EL (cell line): ENCODE data around the gene ASPRV1.

Experiments used
- DNase-seq: peaks from one replicate; pipeline ENCODE4 v3.0.0-alpha.2; 2016

The ASPRV1 gene

DNA sequence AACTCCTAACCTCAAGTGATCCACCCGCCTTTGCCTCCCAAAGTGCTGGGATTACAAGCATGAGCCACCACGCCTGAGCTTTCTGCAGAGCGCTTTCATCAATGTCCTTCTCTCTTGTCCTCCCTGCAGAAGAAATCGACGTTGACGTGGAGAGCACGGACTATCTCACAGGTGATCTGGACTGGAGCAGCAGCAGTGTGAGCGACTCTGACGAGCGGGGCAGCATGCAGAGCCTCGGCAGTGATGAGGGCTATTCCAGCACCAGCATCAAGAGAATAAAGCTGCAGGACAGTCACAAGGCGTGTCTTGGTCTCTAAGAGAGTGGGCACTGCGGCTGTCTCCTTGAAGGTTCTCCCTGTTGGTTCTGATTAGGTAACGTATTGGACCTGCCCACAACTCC is 23.5 kb downstream of the ASPRV1 start:
- no peak for DNase-seq

DNA sequence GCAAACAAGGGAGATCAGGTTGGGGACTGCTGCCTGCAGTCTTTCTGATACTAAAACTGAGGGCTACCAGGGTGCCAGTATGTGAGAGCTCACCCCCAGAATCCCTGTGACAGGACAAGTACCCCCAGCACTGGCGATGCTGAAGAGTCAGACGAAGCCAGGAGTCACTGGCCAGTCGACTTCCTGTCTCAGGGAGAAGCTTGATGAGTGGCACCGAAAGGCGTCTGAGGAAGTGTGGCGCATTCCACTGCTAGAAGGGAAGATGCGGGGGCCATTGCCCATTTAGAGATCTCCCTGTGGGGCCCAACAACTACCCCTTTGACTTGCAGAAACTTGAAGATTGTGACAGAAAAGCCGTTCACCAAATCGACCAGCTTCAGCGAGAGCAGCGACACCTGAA is 24.5 kb downstream of the ASPRV1 start:
- DNase-seq, result peak; percentile 40

DNA sequence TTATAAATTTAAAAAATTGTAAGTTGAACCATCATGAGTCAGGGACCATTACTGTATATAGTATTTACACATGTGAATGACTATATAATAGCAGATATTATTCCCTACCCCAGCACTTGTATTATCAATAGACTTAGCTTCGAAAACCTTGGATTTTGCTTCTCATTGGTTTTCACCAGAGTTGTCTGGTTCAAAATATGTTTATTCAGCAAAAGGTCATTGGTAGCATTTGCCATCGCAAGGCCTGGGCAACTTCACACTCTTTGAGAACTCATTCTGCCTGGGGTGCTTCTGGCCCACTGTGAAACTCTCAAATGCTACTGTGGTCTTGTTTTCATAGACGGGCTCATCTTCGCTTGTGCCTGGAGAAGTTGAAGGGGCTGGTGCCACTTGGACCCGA is 26.4 kb downstream of the ASPRV1 start:
- no peak for DNase-seq

DNA sequence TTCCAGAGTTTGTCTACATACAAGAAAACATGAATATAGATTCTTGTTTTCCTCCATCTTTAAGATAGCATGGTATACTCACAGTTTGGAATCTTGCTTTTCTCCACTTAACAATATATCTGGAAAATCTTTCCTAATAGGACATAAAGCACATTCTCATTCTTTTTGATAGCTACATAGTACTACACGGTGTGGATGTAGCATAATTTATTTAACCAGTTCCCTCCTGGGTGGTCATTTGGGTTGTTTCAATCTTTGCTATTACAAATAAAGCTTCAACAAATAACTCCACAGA is 26.9 kb downstream of the ASPRV1 start:
- no peak for DNase-seq

DNA sequence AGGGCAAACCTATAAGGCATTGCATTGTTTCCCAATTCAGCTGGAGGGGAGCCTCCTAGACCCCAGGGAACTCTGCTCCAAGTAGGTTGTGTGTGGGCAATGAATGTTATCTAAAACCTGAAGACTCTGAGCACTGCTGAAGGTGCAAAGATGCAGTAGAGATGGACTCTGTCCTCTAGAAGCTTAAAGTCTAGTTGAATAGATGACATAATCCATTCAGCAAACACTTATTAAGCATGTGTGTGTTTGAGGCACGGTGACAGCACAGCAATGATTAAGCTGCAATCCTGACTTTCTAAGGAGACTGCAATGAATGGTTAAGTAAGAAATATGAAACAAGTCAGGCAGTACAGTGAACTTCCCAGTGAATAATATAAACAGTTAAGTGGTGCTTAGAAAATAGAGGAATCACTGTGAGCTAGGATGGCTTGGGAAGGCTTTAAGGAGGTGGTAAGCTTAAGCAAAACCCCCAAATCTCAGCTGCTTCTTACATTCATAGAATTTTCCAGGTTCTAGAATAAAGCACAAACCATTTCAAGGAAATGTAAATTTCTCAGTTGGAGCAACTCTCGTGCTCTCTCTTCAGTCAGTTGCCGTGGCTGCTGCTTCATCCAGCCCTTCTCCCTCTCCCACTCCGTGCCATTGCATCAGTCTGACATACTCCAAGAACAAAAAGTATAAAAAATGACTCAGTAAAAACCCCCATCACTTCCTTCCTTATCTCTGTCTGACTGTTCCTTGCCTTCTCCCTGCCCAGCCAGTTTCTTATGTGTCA is 27.4 kb downstream of the ASPRV1 start:
- peak; percentile 83 for DNase-seq

DNA sequence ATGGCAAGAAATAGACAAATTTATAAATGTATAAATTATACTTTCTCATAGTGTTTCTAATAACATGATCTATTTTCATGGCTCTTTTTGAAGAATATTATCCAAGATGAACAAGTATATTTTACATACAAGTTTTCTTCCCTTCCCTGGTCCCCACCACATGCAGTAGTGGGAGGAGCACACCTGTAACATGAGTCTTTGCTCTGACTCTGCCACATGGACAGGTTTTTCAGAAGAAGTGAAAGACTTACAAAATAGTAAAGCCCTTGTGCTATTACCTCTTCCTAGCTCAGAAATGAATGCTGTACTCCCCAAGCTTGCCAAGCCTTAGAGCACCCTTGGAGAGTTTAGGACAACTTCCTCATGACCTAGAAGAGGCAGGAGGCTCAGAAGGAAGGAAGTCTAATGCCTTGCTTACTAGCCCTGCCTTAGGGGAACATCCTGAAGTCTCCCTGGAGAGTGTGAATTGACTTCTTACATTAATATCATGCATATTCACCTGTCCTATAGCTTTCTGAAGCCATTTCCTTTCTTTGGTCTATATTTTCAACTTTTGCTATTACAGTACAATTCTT is 28.1 kb downstream of the ASPRV1 start:
- DNase-seq, result no peak

DNA sequence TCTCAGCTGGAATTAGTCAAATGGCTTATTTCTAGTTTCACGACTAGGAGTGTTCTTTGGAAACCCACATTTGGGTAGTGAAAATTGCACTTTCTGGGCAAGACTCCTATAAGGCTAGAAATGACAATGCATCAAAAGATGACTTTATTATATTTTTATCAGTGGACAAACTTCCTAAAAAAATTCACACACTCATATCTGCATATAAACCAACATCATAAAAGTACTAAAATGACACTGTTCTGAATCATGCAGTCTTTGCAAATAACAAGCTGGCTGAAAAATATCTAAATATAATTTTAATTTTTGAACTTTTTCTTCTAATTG is 28.9 kb downstream of the ASPRV1 start:
- DNase-seq, result no peak

DNA sequence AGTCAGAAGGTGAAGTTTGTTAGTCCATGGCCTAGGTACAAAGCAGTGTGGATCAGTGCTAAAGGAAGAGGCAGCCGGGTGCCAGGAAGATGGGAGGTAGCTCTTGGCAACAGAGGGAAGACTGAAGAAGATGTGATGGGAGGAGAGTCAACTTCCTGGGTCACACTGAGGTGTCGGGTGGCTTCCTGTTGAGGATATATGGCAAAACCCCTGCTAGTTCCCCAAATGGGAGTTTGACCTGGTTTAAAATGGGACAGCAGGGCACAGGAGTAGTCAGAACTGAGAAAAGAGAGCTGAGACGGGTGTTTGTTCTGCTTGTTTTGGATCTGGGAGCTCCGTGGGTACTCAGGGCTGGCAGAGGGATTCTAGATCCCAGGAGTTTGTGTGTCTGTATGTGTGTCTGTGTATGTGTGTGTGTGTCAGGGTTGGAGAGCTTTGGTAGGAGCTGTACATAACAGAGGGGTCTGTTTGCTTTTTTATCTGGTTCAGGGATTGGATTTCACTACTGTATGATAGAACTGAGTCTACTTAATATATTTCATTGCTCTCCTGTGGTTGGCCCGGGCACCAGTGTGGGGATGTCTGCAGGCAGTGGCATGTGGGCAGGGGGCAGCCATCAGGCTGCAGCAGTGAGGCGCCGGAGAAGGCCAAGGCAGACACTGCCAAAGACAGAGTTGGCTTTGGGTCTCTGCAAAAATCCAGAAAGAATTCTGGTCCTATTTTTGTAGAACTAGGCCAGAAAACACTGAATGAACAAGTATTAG is 29.4 kb downstream of the ASPRV1 start:
- no peak for DNase-seq

DNA sequence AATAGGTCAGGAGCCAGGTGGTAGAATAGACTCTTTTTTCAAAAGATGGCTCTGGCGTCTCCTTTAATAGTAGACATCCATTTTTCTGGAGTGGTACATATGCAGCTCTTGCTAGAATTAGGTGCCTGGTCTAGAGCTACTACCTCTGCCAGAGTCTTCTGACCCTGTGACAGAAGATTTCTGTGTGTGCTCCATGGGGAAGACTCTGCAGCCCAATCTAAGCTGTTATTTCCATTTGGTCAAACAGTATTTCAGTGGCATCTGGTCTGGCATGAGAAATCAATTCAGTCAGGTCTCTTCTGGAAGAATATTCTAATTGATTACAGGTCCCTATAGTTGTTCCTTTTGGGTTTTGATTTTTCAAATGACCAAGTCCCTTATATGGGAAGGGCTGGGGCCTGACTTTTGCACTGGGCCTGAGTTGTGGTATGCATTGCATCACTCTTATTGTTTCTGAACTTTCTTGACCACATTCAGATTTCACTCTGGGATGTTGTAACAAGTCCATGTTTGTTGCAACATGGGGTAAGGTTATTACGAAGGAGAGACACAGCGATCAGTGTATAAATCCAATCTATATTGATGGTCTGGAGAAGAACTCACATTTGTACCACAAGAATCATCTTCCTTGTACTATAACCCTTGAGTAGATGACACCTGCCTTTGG is 34.4 kb downstream of the ASPRV1 start:
- peak; percentile 19 for DNase-seq

DNA sequence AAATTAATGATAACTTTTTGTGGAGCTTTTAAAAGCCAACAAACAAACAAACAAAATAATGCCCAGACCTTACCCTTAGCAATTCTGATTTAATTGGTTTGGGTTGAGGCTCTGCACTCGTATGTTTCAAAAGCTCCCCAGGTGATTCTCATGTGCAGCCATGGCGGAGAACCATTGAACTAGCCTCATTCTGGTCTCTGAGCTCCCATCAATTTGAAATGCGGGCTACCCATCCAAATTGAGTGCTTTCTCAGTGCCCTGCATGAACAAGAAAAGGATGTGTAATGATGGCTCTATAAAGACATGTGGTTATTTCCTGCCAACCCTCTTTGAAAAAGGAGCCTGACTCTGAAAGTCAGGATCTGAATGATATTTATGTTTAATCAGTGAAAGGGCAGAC is 38.3 kb downstream of the ASPRV1 start:
- DNase-seq, result no peak

DNA sequence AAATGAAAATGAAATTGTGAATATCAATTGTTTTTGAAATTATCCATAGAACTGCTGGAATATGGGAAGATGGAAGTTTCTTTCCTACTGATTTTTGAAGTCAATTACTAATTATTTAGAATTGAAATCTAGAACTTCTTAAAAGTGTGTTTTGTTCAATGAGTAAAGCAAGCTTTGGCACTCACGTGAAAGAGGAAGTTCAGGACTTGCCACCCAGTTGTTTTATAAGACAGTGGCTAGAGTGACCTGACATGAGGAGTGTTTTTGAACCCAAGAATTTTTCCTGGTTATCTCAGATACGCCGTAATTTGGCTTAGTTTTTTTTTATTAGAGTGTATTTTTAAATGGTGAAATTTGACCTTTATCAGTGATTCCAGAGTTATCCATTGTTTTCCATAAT is 43.0 kb downstream of the ASPRV1 start:
- DNase-seq, result no peak

DNA sequence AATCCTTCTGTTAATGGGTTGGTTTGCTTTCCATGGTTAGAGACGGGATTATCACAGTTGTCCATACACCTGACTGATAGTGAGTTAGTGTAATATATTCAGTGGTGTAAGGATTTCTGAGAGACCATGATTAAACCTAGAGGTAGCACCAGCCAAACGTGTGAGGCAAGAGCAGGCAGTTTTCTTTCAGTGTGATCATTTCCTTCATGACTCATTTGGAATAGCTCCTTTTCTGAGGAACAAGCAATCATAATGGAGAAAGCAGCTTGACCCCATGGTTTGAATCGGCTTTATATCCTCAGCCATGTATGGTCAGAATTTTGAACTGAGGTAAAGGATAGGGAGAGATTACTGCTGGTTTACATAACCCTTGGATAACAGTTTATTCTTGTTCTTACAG is 43.6 kb downstream of the ASPRV1 start:
- DNase-seq, result peak; percentile 81

DNA sequence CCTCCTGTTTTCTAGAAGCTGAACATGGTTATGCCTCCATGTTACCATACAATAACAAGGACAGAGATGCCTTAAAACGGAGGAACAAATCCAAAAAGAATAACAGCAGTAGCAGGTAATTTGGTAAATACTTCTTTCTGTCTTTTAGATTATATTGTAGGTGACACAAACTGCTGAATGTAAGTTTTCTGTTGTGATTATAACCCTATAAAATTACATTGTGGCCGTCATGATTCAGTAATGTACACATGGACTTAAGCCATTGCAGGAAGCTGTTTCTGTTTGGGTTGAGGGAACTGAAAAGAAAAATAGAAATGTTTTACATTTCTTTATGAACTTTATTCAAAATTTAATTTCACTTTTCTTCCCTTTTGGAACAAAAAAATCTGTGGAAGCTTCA is 45.3 kb downstream of the ASPRV1 start:
- DNase-seq, result no peak

DNA sequence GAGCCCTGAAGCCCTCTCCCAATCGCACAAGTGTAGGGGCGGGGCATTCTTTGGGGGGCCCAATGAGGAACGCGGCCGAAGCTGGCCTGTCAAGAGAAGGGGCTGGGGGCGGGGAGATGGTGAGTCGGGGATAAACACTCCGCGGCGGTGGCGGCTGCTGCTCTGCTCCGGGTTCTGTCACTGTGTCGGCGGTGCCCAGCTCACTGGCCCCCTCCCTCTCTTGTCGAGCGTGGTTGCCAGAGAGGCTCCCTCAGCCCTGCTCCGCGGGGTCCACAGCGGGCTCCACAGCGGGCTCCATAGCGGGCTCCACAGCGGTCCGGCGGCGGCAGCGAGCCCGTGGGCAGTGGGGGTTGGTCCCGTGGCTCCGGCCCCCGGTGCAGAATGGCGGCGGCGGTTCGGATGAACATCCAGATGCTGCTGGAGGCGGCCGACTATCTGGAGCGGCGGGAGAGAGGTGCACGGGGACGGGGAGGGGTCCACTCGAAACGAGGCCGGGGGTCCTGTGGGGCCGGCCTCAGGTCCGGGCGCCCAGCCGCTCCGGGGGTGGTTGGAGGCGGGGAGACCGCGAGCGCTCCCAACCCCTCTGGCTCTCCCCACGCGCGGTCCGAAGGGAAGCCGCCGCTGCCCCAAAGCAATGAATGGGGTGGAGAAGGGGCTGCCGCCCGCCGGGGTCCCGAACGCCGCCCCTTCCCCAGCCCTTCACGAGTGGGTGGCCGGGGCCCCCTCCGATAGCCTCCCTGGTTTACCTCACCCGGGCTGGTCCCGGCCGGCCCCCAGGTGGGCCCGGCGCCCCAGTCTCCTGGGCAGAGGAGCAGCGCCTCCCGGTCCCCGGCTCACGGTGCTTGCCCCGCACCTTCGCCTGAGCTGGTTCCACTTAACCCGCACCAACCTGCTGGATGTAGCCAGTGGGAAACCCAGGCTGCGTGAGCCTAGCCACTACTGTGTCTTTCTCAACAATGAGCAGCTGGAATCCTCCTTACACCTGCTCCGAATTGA is 46.2 kb downstream of the ASPRV1 start, which contains the start of gene MXD1:
Gene MXD1 (plus strand): TSS at position 160 of the 996 bp plus-strand sequence. CDS start 222 bp downstream, at position 382.
- no peak for DNase-seq

DNA sequence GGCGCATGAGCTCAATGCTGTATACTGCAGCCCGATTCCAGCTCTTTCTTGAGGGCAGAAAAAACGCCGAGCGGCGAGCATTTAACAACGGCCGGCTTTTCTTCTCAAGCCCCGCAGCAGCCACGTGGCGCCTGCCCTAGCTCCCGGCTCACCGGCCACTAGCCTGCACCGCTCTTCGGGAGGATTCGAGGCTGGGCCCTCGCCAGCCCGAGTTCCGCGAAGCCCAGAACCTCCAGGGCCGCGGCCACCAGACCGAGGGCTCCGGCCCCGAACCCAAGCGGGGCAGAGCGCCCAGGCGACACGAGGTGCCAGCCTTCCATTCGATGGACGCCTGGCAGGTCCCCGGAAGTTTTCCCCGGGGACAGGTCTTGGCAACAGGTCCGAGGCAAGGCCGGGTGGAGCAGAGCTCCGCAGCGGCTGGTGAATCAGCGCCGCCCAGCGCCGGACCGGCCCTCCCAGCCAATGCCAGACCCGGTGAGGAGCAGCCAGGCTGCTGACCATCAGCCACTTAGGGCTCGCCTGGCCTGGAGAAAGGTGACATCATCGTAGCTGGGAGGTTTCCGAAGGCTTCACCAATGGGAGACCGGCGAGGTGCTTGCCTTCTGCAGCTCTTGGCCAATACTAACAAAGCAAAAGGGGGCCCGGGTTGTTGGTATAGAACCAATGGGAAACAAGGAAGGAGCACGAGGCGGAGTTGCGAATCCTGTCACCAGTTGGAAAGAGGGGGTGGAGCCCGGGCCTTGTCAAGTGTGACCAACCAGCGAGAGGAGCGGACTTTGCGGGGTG is 47.1 kb downstream of the ASPRV1 start:
- peak; percentile 100 for DNase-seq

DNA sequence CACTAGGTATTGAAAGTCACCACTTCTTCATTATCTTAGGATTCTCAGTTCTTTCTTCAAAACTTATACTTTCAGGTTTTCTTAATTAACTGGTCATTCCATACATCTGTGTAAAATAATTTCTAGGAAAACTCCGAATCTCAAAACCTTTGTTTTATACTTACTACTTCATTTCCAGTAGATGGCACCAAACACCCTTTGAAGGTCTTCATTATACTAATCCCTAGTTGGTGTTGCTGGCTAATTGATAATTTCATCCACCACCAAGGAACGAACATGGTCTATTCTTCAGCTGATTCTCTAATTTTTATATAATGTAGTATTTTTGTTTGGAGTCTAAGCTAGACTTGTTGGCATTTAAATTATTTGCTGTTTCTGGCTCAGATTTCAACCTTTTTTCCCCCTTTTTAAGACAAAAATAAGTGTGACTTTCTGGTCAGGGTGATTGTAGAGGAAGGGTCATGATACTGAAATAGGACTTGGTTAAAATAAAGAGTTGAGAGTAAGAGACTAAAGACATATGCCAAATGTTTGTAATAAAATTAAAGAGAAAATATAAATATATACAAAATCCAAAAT is 49.4 kb downstream of the ASPRV1 start:
- peak; percentile 58 for DNase-seq
